ENCODE results near the gene TEAD1.

Gene TEAD1

GRCh38 chr11:12986194-12986898, 312.1 kb downstream of the TEAD1 start:
- DNase-seq (ENCODE audit: low read depth in 2 of 2) = no peak

DNA sequence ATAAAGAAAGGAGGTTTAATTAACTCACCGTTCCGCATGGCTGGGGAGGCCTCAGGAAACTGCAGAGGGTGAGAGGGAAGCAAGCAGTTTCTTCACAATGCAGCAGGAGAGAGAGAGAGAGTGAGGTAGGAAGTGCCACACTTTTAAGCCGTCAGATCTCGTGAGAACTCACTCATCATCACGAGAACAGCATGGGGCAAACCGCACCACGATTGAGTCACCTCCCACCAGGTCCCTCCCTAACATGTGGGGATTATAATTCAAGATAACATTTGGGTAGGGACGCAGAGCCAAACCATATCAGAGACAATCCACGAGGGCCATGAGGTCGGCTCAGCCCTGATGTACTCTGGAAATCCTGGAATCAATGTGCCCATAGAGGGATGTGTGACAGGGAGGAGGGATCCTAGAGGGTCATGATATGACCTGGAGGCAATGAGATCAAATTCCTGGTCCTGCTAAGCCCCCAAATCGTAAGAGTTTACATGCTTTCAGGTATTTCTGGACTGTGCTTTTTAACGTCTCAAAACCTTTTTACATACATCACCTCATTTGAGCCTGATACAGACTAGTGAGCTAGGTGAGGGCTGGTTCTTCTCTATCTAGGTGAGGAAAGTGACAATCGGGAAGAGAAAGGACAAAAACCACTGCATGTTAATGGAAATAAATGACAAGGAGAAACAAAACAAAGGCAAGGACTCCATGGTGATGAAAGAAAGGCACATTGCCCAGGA, 315.4 kb downstream of the TEAD1 start:
- DNase-seq (ENCODE audit: low read depth in 2 of 2) = no peak

DNA sequence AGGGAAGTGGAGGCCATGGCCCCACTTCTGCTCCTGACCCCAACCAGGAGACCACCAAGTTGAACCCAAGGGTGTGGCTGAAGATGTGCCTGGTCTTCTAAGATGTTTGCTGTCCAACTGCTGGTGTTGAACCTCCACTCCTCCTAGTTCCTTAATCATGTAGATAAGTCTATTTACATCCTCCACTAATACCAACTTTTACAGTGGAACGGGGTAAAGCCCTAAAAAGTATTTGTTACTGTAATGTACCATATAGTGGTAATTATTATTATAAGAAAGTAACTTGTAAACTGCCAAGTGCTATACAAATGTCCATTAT, 315.9 kb downstream of the TEAD1 start:
- no peak for DNase-seq (ENCODE audit: low read depth in 2 of 2)

DNA sequence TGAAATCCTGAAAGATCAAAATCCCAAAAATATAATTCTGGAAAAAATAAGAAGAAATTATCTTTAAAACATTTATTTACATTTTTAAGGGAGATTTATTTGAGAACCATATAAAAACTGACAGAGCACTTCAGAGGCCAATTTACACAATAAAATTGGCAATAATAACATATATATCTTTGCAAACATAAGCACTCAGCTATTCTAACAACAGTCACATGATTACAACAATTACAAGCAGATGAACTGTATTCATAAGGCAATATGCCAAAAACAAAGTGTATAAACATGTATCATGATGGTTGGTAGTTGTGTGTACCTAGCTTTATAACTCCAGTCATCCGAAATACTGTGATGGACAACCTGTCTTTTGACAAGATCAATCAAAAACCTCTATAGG, 317.2 kb downstream of the TEAD1 start:
- no peak for DNase-seq (ENCODE audit: low read depth in 2 of 2)

DNA sequence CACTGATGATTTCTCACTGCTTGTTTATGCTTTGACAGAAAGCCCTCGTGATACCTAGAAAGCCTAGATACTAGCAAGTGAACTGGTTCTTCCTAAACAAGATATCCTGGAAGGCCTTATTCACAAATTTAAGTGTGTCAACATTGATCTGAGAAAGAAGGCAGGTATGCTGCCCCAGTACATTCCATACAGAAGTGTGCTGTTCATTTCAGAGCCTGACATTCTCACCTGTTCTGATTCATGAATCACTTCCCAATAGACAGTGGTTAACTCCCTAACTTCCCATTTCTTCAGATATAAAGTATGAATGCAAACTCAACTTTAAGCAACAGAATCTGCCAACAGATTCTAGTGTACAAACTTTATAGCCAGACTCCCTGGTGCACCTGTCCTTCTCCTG, 319.4 kb downstream of the TEAD1 start:
- DNase-seq (ENCODE audit: low read depth in 2 of 2) = no peak
